Daoy (cell line): ENCODE data around the gene SLIT1. TPM values are rescaled to one million over a fixed set of nuclear protein-coding genes. Genes with fewer than 3 reads are reported as not detected.
"Not testable (repeated sequence)": the region's sequence is repeated elsewhere in the genome, so short reads cannot be mapped to it uniquely, and the experiment has no call there.

Experiments
- DNase-seq: peaks from one replicate; pipeline ENCODE4 v3.0.0-alpha.2; 2015; ENCODE audit warnings: low read depth
- total RNA-seq: library from RNA; depleted of rRNA; stranded (reverse); fragments of >200 nt; shearing (Covaris generic); gene quantifications from 2 replicates; pipeline ENCODE4 v1.2.3, GENCODE V29; 2014

SLIT1 gene
- total RNA-seq, 1 experiment from 2014 or later: 0.11 TPM

DNA sequence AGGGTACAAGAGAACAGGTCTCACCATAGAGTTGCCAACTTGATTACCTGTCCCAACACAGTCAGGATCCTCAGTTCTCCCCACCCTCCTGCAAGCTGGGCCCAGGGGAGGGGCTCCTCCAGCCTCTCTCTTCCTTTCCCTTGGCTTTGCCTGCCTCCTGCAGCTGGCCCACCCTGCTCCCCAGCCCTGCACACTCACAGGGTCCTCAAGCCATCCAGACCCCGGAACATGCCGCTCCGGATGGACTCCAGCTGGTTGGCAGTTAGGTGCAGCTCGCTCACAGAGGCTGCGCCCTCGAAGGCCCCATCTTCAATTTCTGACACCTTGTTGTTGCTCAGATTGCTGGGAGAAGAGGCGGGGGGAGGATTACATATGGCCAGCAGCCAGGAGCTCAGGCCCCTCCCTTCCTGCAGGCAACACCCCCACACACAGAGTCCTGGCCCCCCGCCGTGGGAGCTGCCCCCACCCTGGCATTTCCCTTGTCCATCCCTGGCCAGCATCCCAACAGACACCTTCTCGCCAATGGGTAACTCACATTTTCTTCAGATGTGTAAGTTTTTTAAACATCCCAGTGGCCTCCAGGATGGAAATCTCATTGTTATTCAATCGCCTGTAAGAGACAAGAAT is 139.2 kb downstream of the SLIT1 start:
- DNase-seq: no peak

- DNase-seq: no peak
Observed at GRCh38 chr10:97043563-97043855, 142.2 kb downstream of the SLIT1 start.

DNA sequence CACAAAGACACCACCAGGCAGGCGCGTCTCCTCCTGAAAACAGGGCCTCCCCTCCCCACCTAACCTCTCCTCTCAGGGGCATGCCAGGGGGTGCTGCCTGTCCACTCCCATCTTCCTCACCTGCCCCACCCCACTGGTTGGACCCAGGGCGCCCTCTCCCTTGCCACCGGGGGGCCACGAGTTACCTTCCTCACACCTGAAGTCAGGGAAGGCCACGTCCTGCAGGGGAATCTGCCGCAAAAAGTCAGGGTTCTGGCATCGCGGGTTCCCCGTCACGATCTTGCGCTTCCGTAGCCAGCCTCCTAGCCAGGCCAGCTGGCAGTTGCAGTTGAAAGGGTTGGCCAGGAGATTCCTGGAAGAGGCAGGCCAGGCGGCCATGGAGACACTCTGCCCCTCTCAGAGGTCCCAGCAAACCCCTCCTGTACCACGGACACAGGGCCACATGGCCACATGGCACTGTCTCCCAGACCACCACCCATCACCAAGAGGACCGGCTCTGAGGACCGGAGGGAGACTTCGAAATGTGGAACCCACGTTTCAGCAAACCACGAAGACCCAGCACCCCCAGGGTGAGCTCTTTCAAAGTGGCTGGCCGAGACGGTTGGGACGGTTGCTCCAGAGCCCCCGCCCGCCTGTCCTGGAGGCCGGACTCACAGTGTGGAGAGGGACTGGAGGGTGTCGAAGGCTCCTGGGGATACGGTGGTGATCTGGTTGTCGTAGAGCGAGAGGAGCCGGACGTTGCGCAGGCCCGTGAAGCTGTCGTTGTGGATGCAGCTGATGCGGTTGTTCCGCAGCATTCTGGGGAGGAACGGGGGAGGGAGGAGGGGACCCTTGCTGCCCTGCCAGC is 142.8 kb downstream of the SLIT1 start:
- DNase-seq: no peak

GRCh38 chr10:97042081-97042480 is 143.7 kb downstream of the SLIT1 start:
- no peak for DNase-seq

DNA sequence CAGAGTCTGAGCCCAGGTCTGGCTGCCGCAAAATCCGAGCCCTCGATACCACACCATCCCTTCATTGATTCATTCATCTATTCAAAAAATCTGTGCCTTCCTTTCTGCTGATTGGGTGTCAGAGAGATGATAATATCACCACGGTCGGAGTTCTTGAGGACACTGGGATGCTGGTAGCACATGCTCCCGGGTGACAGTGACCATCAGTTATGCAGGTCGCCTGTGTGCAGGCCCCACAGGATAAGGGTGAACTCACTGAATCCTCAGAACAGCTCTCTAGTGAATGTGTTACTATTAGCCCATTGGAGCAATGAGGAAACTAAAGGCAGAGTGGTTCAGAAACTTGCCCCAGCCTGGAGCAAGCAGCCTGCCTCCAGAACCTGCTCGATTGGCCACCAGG is 145.1 kb downstream of the SLIT1 start:
- no peak for DNase-seq

- no peak for DNase-seq
Observed at GRCh38 chr10:97040248-97040584, 145.5 kb downstream of the SLIT1 start.

GRCh38 chr10:97039538-97040247 is 146.1 kb downstream of the SLIT1 start:
- DNase-seq: no peak

- DNase-seq: no peak
Observed at GRCh38 chr10:97038688-97039087, 147.1 kb downstream of the SLIT1 start.

- DNase-seq: peak; percentile 81
Observed at GRCh38 chr10:97037365-97038361, 148.1 kb downstream of the SLIT1 start.

GRCh38 chr10:97034958-97035769 is 150.6 kb downstream of the SLIT1 start:
- DNase-seq: no peak

DNA sequence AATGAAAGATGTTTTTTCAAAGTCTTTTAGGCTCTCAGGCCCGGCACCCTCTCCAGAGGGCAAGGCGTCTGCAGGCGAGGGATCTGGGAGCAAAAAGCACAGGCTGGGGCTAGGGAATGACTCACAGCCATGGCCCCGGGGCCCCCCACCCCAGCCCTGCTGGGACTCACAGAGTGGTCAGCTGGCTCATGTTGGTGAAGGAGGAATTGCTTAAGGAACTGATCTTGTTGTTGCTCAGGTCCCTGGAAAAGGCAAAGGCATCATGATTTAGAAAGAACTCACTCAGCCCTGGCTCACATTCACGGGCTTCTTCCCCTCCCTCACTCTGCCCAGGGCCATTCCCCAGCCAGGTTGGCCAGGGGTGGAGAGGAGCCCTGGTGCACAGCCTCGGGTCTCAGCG is 151.5 kb downstream of the SLIT1 start:
- DNase-seq: no peak

GRCh38 chr10:97033841-97034240 is 151.9 kb downstream of the SLIT1 start:
- DNase-seq: not testable (repeated sequence)

DNA sequence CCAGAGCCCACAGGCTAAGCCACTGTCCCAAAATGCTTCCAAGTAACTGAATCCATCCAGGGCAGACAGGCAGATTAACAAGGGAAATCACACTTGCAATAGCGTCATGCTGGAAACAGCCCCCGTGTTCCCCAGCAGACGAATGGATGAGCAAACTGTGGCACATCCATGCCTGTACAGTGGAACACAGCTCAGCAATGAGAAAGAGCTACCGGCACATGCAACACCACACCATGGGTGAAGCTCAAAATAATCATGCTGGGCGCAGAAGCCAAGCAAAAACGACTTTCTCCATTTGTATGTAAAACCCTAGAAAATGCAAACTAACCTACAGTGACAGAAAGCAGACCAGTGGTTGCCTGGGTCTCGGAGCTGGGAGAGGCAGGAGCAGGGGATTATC is 153.1 kb downstream of the SLIT1 start:
- DNase-seq: no peak

DNA sequence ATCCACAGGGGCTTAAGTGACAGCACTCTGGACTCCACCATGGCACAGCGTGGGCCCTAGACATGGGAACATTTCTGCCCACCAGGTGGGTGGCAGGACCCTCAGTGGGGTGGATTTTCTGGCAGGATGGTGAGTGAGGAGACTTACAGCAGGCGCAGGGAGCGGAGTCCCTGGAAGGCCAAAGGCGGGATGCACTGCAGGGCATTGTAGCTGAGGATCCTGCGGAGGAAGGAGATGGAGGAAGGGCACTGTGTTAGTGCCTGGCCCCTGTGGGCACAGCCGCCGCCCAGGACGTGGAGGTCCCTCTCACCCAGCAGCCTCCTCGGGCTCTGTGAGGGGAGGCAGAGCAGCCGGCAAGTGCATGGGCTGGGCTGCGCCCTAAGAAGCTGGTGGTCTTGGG is 154.3 kb downstream of the SLIT1 start:
- no peak for DNase-seq

DNA sequence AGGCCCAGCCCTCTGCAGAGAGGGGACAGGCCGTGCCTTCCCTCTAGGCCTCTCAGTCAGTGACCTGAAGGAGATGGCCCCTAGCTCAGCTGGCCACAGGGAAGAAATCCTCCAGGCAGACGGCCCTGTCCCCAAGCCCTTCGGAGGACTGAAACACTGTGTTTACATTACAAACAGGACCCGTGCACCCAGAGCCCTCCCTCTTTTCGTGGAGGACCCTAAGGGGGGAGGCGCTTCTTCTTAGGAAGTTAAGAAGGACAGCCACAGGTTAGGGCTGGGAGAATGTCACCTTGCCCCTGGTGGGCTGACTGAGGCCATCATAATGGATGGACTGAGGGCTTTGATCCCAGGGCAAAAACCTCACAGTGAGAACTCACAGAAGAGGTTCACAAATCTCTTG is 154.9 kb downstream of the SLIT1 start:
- DNase-seq: no peak

DNA sequence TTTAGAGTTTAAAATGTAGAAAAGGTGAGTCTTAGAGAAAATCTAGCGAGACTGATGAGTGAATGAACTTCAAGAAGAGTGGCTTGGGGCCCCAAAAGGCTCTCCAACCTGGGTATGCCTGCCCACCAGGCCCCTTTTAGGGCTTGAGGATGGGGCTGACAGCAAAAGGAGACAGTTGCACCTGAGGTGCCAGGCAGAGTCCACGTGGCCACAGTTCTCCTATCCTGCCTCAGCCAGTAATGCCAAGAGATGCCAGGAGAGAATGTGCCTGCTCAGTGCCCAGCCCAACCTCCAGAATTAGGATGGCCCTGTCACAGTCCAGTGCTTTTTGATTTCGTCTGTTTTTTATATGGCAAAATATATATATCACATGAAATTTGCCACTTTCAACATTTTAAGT is 156.5 kb downstream of the SLIT1 start:
- DNase-seq: no peak

DNA sequence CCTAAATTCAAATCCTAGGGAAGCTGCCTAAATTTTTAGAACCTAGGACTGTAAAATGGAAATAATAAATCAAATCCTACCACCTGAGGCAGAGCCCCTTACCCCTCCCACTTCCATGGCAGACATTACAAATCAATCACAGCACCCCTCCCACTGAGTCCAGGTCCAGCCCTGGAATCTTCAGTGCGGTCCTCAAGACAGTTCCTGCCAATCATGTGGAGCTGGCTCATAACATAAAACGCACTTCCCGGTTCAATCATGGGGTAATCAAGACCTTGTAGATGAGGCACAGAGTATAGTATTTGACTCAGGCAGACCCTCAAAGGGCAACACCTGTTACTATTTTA is 157.0 kb downstream of the SLIT1 start:
- DNase-seq: no peak

- DNase-seq: peak; percentile 43
Observed at GRCh38 chr10:97028126-97028831, 157.5 kb downstream of the SLIT1 start.

GRCh38 chr10:97025613-97026242 is 160.0 kb downstream of the SLIT1 start:
- peak; percentile 49 for DNase-seq
